PC-3 (cell line): ENCODE results near the gene SDK1. TPM values are rescaled to one million over a fixed set of nuclear protein-coding genes. Genes with fewer than 3 reads are reported as not detected.
A peak's percentile ranks its signal among the peaks of the same experiment; 100 is the strongest.
"Not testable (repeated sequence)": the region's sequence is repeated elsewhere in the genome, so short reads cannot be mapped to it uniquely, and the experiment has no call there.

Source experiments
- ATAC-seq: fragments of 200-7000 bp; cut with Tn5 transposase; 2 replicates; pipeline ENCODE4 v1.9.1; 2020; ENCODE audit warnings: mild to moderate bottlenecking, moderate library complexity
- BruUV-seq: library from RNA; stranded (reverse); fragments of 400-500 nt; replicated peaks from 2 replicates; lab custom pipeline; 2021; lab: Mats Ljungman, UMichigan
- CTCF ChIA-PET: fragments of 300-600 bp; sonication (Branson Sonifier 250); formaldehyde crosslinking; loops from one replicate; lab custom pipeline; 2022; ENCODE audit warnings: antibody characterized with exemption; lab: Charles Lee
- POLR2A ChIA-PET: fragments of 300-600 bp; sonication (Branson Sonifier 250); formaldehyde crosslinking; loops from one replicate; lab custom pipeline; 2022; ENCODE audit warnings: antibody characterized with exemption; ENCODE audit not compliant: unreplicated experiment; lab: Charles Lee
- DNase-seq: peaks from one replicate; pipeline ENCODE4 v3.0.0-alpha.2; 2015
- H2AFZ ChIP-seq: fragments of 300-600 bp; sonication (generic); 2 replicates; pipeline ENCODE4 v1.6.0; 2016; ENCODE audit warnings: antibody characterized with exemption, low read length
- H3F3A ChIP-seq: fragments of 300-600 bp; sonication (generic); one replicate; pipeline ENCODE4 v1.6.0; 2017; ENCODE audit warnings: antibody characterized with exemption, low read length, control low read depth, mild to moderate bottlenecking; ENCODE audit not compliant: unreplicated experiment
- H3K27ac ChIP-seq: fragments of 300-600 bp; sonication (generic); 2 replicates; pipeline ENCODE4 v1.5.1; 2016; ENCODE audit warnings: mild to moderate bottlenecking, low read length
- H3K27me3 ChIP-seq: fragments of 300-600 bp; sonication (generic); 2 replicates; pipeline ENCODE4 v1.6.1; 2016; ENCODE audit warnings: low read length, mixed read lengths
- H3K36me3 ChIP-seq: fragments of 300-600 bp; sonication (generic); 2 replicates; pipeline ENCODE4 v1.6.1; 2016; ENCODE audit warnings: low read depth, mixed run types, low read length, mixed read lengths
- H3K4me1 ChIP-seq: fragments of 300-600 bp; sonication (generic); 2 replicates; pipeline ENCODE4 v1.5.1; 2016; ENCODE audit warnings: low read length; ENCODE audit not compliant: insufficient read depth
- H3K4me2 ChIP-seq: fragments of 300-600 bp; sonication (generic); 2 replicates; pipeline ENCODE4 v1.6.0; 2016; ENCODE audit warnings: low read length
- H3K4me3 ChIP-seq: fragments of 300-600 bp; sonication (generic); 2 replicates; pipeline ENCODE4 v1.5.1; 2016; ENCODE audit warnings: mild to moderate bottlenecking, low read length, mixed read lengths
- H3K79me2 ChIP-seq: fragments of 300-600 bp; sonication (generic); 2 replicates; pipeline ENCODE4 v1.6.1; 2017; ENCODE audit warnings: low read length, mixed read lengths
- H3K9ac ChIP-seq: fragments of 300-600 bp; sonication (generic); 2 replicates; pipeline ENCODE4 v1.6.0; 2016; ENCODE audit warnings: mild to moderate bottlenecking, low read length
- H3K9me2 ChIP-seq: fragments of 300-600 bp; sonication (generic); replicated peaks from 2 replicates; pipeline ENCODE4 v1.6.1; 2016; ENCODE audit warnings: mixed run types, low read length, mixed read lengths
- H3K9me3 ChIP-seq: fragments of 300-600 bp; sonication (generic); 2 replicates; pipeline ENCODE4 v1.6.1; 2016; ENCODE audit warnings: low read length, mixed read lengths
- H4K20me1 ChIP-seq: fragments of 300-600 bp; sonication (generic); 2 replicates; pipeline ENCODE4 v1.6.1; 2016; ENCODE audit warnings: low read length, mixed read lengths
- CTCF ChIP-seq: fragments of 300-600 bp; sonication (generic); conservative IDR thresholded peaks from 2 replicates; pipeline ENCODE4 v1.5.1; 2017; ENCODE audit warnings: antibody characterized with exemption, low read depth, mild to moderate bottlenecking, low read length
- EZH2 ChIP-seq: fragments of 300-600 bp; sonication (generic); IDR thresholded peaks from one replicate; pipeline ENCODE4 v1.6.1; 2017; ENCODE audit warnings: antibody characterized with exemption, mild to moderate bottlenecking, low read length; ENCODE audit not compliant: unreplicated experiment
- EZH2phosphoT487 ChIP-seq: fragments of 300-600 bp; sonication (generic); IDR thresholded peaks from 2 replicates; pipeline ENCODE4 v1.6.1; 2018; ENCODE audit warnings: mild to moderate bottlenecking, antibody characterized with exemption, low read length, borderline replicate concordance
- intact Hi-C: fragments of 100-400 bp; cut with micrococcal nuclease; formaldehyde crosslinking; loops from 2 replicates; pipeline ENCODE4 v1.9.0; 2023
- total RNA-seq: library from RNA; depleted of rRNA; stranded (reverse); fragments of >200 nt; gene quantifications from 2 replicates; pipeline ENCODE4 v1.2.3, GENCODE V29; 2014

SDK1 gene
- total RNA-seq, 1 experiment from 2014 or later: 2.8 TPM

DNA sequence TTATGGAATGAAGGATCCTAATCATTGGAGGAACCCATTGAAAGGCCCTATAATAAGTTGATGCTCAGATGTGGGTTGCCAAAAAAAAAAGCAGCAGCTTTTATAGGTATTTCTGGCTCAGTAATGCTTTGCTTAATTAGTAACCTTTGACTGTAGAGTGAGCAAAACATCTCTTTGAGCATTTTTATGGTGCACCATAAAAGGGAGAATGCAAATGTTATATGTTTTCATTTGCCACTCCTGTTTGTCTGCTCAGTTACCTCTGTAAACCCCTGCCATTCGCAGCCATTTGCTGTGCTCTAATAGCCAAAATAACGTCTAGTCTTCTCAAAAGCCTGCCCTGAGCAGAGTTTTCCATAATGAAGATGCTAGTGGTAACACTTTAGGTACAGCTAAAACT is 792.0 kb downstream of the SDK1 start:
- H3K4me3 ChIP-seq: no peak overlapping the region
- H3K9ac ChIP-seq: no peak overlapping the region
- POLR2A ChIA-PET: no interaction called here
- DNase-seq: no peak
- no peak for TF ChIP-seq EZH2
- TF ChIP-seq EZH2phosphoT487: no peak
- TF ChIP-seq CTCF: no peak
- H3K27ac ChIP-seq: no peak overlapping the region
- no TSS peak for BruUV-seq
- no peaks in the 10 kb centered on the region for H3F3A ChIP-seq
- H4K20me1 ChIP-seq: no peaks in the 10 kb centered on the region
- no peaks in the 10 kb centered on the region for H3K9me2 ChIP-seq
- H3K27me3 ChIP-seq: no peaks in the 10 kb centered on the region
- CTCF ChIA-PET: no interaction called here
- ATAC-seq: peak; percentile 42; the same call in 1 of the 2 replicates
- H3K79me2 ChIP-seq: no peaks in the 10 kb centered on the region
- H3K9me3 ChIP-seq: 0 out of 2 replicates have a peak, but pooled peaks cover 7% of the 10 kb centered on the region
- H2AFZ ChIP-seq: no peak overlapping the region
- no peak overlapping the region for H3K4me2 ChIP-seq
- intact Hi-C loops: no loop called here
- no peaks in the 10 kb centered on the region for H3K36me3 ChIP-seq
- no peaks in the 10 kb centered on the region for H3K4me1 ChIP-seq

- 0 out of 2 replicates have a peak, but pooled peaks cover 7% of the 10 kb centered on the region for H3K9me3 ChIP-seq
- no peaks in the 10 kb centered on the region for H3K9me2 ChIP-seq
- no peak overlapping the region for H3K27ac ChIP-seq
- no peaks in the 10 kb centered on the region for H3K4me1 ChIP-seq
- H3K9ac ChIP-seq: no peak overlapping the region
- ATAC-seq (no peak), DNase-seq (no peak)
- H3K4me2 ChIP-seq: no peak overlapping the region
- H3K4me3 ChIP-seq: no peak overlapping the region
- no peaks in the 10 kb centered on the region for H3K79me2 ChIP-seq
- BruUV-seq: no TSS peak
- no peaks in the 10 kb centered on the region for H3F3A ChIP-seq
- H3K36me3 ChIP-seq: no peaks in the 10 kb centered on the region
- H4K20me1 ChIP-seq: no peaks in the 10 kb centered on the region
- H3K27me3 ChIP-seq: no peaks in the 10 kb centered on the region
- intact Hi-C loops: no loop called here
- CTCF ChIA-PET: no interaction called here
- POLR2A ChIA-PET: no interaction called here
- TF ChIP-seq CTCF: no peak
- TF ChIP-seq EZH2phosphoT487: no peak
- TF ChIP-seq EZH2: no peak
- no peak overlapping the region for H2AFZ ChIP-seq
Measured at GRCh38 chr7:4093483-4093882, 792.4 kb downstream of the SDK1 start.

DNA sequence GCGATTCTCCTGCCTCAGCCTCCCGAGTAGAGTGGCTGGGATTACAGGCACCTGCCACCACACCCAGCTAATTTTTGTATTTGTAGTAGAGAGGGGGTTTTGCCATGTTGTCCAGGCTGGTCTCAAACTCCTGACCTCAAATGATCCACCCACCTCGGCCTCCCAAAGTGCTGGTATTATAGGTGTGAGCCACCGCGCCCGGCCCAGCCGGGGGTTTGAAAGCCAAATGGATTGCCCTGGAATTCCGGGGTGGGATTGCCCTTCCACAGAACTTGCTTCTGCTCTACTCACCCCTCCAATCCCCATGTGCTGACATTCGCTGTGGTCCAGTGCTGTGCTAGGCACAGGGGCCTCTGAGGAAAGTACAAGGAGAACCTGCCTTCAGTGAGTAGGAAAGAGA is 793.1 kb downstream of the SDK1 start:
- H3K9me3 ChIP-seq, H3K79me2 ChIP-seq, H3K4me2 ChIP-seq, H3K27ac ChIP-seq, BruUV-seq, ATAC-seq, H3K27me3 ChIP-seq, intact Hi-C loops, CTCF ChIA-PET, H2AFZ ChIP-seq, H3K36me3 ChIP-seq, POLR2A ChIA-PET, H4K20me1 ChIP-seq, H3F3A ChIP-seq, H3K4me3 ChIP-seq, DNase-seq, H3K9me2 ChIP-seq, H3K4me1 ChIP-seq, H3K9ac ChIP-seq: not testable (repeated sequence)
